ENCODE results near the gene ATP6V0A4.

- TF ChIP-seq ZNF639 (CRISPR knock-in tag; conservative IDR thresholded peaks at IDR 0.05) (no peak), ZNF891 (CRISPR knock-in tag; IDR thresholded peaks at IDR 0.05) (no peak), EZH2 (conservative IDR thresholded peaks at IDR 0.05; ENCODE audit: low read depth, low read length) (no peak), HOXA7 (CRISPR knock-in tag; IDR thresholded peaks at IDR 0.05) (no peak), DPF2 (CRISPR knock-in tag; IDR thresholded peaks at IDR 0.05; ENCODE audit: borderline replicate concordance, low read depth) (no peak), RAD21 (CRISPR knock-in tag; IDR thresholded peaks at IDR 0.05) (no peak), CTCF (CRISPR knock-in tag; IDR thresholded peaks at IDR 0.05) (no peak), MIXL1 (CRISPR knock-in tag; IDR thresholded peaks at IDR 0.05) (no peak), ARNT (IDR thresholded peaks at IDR 0.05) (no peak), SRF (IDR thresholded peaks at IDR 0.05; ENCODE audit: low read depth, low read length) (no peak), MAZ (IDR thresholded peaks at IDR 0.05; ENCODE audit: borderline replicate concordance, low read depth, low read length) (no peak), MAZ (CRISPR knock-in tag; IDR thresholded peaks at IDR 0.05; ENCODE audit: low read depth) (no peak), PHB2 (IDR thresholded peaks at IDR 0.05; ENCODE audit: partially characterized antibody) (no peak)
- TF ChIP-seq, protein P1, sequence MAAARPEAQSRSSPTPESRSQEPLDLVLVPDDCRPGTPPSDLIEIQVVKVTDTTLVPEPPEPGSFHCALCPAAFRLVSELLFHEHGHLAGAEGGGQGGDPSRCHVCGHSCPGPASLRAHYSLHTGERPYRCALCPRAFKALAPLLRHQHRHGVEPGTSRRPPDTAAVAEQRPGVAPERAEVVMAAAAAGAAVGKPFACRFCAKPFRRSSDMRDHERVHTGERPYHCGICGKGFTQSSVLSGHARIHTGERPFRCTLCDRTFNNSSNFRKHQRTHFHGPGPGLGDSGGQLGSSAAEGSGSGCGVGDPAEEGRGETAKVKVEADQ (CRISPR knock-in tag; IDR thresholded peaks at IDR 0.05; ENCODE audit: borderline replicate concordance) = no peak
Observed at GRCh38 chr7:138698281-138698680, 99.7 kb downstream of the ATP6V0A4 start.

All from HepG2 (cell line).